GM12892 (cell line): ENCODE data around the gene LHX2.

Experiments
- POLR2AphosphoS5 ChIP-seq: IDR thresholded peaks from 2 replicates; pipeline ENCODE4 v1.6.1; 2011; ENCODE audit warnings: low read depth, low read length, control low read depth
- TAF1 ChIP-seq: IDR thresholded peaks from 2 replicates; pipeline ENCODE4 v1.6.1; 2011; ENCODE audit warnings: low read depth, mild to moderate bottlenecking, control low read depth, low read length, borderline replicate concordance

DNA sequence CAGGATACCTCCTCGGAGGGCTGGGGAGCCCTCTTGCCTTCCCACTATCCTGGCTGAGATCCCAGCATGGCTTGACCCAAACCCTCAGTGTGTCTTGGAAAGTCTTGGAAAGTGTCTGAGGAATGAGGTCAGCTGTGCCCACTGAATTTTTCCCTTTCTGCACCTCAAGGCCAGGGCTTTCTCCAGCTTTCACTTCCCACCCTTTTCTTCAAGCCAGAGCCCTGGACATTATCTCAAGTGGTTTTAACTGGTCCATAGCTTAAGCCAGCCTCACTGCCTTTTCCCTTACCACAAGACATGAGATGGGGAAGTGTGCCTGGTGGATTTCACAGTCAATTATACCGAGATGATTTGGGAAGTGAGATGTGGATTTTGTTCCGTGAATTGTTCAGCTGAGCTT, 35.7 kb upstream of the LHX2 start:
- no peak for TF ChIP-seq TAF1
- TF ChIP-seq POLR2AphosphoS5, result no peak
